HG02938 (cell line): ENCODE data around the gene CMTM8.

ENCODE experiments used
- ATAC-seq: cut with Tn5 transposase; IDR thresholded peaks from one replicate; pipeline ENCODE4 v1.9.1; 2021; ENCODE audit warnings: mild to moderate bottlenecking, moderate library complexity; ENCODE audit not compliant: unreplicated experiment

The CMTM8 gene

DNA sequence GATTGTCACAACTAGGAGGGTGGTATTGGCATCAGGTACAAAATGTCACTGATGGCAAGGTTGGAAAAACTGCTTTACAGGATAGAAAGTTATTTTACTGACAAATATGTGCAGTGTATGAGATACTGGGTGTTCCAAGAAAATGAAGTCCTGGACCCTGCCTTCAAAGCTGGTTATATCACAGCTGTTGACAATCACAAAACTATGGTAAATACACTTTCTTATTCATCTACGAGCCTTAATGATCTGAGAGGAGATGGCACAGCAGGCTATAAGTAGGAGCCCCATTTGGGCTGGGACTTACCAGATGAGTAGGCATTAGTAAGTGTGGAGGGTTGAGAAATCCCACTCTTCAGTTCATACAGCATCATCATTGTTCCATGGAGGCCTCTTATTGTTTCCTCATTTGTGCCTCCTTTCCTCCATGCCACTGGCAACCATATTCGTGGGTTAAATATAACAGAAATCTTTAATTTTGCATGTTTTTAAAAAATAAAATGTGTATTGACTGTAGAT is 66.9 kb downstream of the CMTM8 start:
- no peak for ATAC-seq

DNA sequence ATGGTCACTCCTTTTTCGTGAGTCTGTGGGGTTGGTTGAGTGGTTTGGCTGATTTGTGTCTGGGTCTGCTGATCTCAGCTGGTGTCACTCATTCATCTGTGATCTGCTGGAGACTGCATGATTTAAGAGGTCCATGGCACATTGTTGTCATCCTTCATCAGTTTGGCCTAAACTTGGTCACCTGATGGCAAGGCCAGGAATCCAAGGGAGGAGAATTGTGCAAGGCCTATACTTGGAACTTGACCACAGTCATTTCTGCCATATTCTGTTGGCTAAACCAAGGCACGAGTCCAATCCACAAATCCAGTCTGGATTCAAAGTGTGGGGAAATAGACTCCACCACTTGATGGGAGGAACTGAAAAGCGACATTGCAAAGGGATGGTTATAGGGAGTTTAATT is 67.6 kb downstream of the CMTM8 start:
- no peak for ATAC-seq

DNA sequence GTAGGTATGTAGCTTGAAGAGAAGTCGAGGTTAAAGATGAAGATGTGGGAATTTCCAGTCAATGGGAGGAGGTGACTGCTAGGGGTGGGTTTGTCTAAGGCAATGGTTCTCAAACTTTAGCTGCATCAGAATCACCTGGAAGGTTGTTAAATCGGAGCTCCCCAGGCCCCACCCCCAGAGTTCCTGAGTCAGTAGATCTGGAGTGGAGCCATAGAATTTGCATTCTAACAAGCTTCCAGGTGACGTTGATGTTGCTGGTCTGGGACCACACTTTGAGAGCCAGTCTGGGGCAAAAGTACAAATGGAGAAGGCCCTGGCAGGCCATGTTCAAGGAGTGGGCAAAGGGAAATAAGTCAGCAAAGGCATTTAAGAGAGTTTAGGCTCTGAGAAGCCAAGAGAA is 69.1 kb downstream of the CMTM8 start:
- ATAC-seq, result no peak

DNA sequence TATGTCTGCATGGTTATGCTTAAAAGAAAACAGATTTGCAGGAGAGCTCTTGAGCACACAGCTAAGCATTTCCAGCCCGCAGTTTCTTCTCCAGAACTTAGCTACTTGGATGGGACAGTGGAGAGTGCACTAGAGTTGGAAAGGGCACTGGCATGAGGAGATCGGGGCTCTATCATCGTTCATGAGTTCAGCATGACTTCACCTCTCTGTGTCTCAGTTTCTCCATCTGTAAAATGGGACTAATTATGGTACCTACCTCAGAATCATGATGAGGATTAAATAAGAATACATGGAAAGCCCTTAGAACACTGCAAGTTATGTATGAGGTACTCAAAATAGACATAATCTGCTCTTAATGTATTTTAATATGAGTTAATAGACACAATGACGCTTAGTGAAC is 69.9 kb downstream of the CMTM8 start:
- ATAC-seq, result no peak

DNA sequence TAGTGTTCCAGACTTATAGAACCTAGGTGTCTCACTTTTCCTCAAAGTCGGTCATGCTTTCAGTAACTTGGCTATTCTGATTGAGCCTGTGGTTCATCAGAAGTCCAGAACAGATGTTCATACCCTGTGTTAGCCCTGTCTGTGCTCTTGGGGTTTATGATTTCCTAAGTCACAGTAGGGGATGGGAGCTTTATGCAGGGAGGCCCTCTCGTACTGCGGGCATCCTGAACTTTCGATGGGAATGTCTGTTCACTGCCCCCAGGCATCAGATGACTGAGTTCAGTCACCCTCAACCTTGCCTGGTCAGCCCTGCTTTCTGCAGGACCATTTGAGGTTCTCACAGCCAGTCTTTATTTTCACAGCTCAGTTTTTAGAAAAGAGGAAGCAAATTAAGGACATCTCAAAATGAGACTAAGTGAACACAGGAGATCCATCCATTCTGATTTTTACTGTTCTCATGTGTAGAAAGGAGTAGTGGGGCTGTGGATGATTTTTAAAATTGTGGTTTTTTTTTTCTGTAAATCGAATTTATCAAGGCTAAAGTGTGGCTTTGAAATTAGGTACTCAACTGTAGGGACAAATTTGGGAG is 71.3 kb downstream of the CMTM8 start:
- no peak for ATAC-seq

DNA sequence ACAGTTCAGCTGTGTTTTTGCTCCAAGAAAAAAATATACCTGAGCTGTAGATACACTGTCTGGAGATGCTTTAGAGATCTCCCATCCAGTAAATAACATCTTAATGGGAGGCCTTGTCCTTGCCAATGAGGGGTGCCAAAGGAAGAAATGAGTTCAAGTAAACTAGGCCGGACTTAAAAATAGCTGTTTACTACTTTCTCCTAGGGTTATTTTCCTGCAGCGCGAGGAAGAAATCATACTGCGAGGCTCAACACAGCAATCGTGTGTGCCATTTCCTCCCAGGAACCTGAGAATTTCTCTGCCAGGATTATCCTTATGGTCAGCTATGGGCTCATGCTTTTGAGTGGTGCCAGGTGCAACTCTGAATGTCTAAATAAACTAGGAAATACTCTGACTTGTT is 71.9 kb downstream of the CMTM8 start:
- ATAC-seq, result no peak

DNA sequence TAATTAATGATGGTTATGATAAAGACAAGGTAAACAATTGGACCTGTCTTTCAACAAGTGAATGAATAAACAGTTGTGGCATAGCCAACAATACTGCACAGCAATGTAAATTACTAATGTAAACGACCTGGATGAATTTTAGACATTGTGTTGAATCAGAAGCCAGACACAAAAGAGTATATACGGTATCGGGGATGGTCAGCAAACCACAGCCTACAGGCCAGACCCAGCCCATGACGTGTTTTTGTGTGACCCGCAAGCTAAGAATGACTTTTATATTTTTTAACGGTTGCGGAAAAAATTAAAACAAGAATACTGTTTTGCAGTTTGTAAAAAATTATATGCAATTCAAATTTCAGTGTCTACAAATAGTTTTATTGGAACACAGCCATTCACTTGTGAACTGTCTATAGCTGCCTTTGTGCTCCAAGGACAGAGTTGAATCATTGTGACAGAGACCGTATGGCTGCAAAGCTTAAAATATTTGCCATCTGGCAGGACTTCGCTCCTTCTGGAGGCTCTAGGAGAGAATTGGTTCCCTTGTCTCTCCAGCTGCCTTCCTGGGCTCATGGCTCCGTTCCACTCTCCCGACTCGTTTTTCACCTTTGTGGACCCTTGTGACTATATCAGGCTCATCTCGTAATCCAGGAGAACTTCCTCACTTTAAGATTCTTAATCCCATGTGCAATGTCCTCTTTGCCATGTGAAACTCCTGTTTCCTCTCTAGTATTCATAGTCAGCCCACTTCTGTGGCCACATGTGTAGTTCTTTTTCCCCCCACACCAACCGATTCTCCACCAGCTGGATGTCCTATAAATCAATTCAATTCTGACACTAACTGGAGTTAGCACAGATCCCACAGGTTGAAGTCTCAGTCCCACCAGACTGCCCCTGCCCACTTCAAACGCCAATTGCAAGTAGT is 72.7 kb downstream of the CMTM8 start:
- ATAC-seq, result no peak

DNA sequence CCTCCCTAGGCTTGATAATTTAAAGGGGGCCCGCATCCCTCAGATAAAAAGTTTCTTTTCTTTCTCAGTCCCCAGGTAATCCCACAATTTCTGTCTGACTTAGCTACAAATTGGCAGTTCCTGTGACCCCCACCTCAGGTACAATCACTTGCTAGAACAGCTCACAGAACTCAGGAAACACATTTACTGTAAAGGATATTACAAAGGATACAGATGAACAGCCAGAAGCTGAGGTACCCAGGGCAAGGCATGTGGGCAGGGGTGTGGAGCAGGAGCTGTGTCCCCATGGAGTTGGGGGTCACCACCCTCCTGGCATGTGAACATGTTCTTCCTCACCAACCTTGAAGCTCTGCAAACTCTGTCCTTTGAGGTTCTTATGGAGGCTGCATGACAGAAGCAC is 73.8 kb downstream of the CMTM8 start:
- no peak for ATAC-seq

DNA sequence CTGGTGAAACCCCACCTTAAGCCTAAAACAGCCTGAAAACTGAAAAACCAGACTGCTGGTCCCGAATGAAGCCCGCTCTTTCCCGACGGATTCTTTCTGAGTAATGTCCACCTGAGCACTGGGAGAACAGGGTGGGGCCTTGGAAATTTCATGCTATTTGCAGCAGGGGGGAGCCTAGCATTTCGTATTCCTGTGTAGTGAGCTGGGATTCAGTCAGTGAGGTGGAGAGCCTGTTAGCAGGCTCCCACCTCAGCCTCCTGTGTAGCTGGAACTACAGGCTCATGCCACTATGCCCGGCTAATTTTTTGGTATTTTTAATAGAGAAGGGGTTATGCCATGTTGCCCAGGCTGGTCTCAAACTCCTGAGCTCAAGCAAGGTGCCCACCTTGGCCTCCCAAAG is 74.7 kb downstream of the CMTM8 start:
- ATAC-seq, result no peak

DNA sequence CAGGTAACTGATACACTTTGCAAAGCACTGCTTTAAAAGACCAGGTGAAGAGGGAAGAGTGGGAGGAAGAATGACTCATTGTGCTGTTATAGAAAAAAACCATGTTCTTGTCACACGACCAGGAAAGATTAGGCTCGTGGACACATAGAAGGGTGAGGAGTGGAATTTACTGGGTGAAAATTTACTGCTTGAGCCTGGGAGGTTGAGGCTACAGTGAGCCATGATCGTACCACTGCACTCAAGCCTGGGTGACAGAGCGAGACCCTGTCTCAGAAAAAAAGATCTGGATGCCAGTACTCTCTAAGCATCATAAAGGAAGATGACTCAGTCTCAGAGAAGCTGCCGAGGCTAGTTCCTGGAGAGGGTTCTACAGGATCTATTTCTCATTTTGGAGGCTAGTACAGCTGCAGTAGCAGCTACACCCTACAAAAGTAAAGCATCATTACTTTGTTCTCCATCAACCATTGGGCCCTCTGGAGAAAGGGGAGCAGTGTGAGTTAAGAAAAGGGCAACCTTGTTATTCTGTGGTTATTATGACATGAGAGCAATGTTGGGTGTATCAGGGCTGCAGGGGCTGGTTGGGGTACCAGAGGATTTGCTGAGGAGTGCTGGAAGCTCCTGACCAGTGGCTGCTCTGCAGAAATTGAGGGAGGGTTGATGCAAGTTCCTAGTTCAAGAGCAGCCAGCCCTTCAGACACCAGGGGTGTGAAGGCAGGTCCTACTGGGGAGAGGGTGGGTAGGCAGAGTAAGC is 75.4 kb downstream of the CMTM8 start:
- ATAC-seq, result no peak

DNA sequence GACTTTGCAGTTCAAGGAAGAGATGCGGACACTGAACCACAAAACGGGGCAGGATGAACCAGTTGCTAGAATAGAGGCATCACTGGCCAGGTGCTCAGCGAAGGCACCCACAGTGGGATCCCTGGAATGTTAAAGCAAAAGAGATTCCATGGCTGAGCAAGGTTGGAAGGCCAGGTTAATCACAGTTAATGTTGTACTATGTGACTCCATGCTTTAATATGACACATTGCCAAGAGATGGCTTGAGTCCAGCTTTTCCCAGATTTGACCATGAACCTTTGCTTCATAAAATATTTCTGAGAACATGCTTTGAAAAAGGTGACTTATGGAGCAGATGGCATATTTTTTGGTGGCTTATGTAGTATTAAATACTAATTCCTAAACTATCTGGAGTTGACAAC is 77.0 kb downstream of the CMTM8 start:
- no peak for ATAC-seq

DNA sequence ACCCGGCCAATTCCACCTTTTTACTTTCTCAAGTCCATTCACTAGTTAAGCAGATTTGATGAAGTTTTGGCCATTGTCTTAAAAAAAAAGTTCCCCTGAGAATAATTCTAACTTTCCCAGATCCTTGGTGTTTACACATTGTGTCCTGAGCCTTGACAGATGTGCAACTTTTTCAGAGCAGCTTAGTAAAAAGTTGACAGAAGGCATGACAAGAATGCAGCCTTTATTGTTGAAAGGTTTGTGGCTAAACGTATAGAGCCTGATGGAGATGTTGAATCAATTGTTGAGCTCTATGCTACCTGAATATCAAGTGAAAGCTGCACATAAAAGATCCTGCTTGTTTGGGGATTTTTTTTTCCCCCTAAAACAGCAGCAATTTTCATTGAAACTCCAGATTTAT is 77.8 kb downstream of the CMTM8 start:
- no peak for ATAC-seq

DNA sequence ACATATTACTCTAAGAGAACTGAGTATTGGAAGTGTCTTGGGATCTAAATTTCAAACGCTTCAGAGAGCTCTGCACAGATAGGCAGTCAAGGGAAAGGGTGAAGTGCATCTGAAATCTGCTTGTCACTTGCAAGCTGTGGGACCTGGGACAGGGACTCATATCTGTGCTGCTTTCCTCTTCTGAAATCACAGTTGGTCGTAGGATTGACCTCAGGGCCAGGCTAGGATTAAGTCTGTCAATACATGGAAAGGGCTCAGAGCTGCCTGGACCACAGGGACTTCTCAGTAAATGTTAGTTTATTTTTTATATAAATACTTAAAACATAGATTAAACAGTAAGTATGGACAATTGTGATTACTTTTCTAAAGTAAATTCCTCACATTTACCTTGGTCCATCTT is 78.5 kb downstream of the CMTM8 start:
- no peak for ATAC-seq

DNA sequence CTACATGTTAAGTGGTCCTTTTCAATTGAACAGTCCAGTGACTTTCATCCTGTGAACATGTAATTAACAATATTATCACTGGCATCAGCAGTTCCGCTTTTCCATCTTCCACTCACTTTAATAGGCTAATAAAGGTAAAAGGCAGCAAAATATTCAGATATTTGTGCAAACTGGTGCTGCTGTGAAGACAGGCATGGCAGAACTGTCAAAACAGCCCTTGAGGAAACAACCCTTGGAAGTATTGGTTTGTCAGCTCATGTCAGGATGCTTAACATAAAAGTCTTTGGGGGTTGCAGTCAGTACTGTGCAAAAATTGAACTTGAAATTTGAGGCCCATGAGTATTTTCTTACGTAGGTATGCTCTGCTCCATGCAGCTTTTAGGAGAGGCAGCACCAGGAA is 81.1 kb downstream of the CMTM8 start:
- ATAC-seq, result no peak

DNA sequence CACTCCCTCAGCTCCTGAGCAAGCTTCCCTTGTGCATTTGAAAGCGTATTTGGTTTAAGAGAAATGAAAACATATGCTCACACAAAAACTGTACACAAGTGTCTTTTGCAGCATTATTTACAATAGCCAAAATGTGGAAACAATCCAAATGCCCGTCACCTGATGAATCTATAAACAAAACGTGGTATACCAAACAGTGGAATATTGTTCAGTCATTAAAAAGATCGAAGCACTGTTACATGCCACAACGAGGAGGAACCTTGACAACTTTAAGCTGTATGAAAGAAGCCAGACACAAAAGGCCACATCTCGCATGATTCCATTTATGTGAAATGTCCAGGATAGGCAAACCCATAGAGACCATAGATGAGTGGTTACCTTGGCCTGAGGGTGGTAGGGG is 81.6 kb downstream of the CMTM8 start:
- ATAC-seq, result no peak

DNA sequence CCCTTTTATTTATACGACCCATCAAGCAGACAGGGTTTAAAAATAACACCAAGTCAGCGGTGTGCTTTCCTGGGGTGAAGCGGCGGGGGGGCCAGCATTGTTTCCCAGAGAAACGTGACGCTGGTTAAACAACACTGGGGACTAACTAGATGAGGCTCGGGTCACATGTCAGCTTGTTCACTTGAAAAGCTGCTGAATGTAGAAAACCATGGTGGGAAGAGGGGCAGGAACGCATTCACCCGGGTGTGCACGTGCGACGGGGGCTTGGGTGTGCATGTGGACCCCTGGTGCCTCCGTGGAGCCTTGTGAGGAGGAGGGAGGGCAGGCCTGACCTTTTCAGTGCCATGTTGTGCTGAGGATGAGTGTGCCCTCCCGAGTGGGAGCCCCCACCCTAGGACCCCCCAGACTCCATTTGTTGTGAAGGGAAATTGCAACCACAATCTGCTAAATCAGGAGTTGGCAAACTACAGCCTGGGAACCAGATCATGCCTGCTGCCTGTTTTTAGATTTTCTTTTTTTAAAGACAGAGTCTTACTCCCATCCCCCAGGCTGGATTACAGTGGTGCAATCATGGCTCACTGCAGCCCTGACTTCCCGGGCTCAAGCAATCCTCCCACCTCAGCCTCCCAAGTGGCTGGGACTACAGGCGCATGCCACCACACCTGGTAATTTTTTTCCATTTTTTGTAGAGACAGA is 82.8 kb downstream of the CMTM8 start:
- no peak for ATAC-seq

DNA sequence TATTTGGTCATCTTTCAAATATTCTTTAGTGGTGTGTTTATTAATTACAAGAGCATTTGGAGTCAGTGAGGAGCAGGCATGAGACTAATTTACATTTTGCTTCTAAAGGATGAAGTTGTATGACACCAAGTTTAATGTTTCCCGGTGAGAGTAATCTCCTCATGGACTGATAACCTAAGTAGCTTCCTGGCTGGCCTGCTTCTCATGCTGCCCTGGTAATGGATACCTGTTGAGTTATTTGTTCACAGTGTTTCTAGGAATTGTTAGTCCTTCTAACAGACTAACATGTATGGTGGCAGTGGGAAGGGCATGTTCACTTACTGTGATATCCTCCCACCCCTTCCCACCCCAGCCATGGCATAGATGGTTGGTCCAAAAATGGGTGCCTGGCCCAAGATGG is 83.8 kb downstream of the CMTM8 start:
- ATAC-seq, result no peak

DNA sequence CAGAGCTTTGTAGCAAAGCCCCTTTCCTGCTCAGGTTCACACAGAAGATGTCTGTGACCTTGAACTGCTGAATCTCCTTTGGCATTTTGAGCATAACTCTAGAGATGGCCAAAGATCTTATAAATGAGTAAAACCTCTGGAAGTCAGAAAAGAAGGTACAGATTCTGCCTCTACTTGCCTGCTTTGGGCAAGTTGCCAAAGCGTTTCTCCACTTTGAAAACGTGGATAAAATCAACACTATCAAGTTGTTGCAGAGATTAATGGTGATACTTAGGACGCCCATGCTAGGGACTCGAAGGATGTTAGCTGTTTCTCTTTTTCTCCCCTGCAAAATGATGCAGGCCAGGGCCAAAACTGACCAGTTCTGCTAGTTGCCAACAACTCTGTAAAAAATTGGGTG is 85.1 kb downstream of the CMTM8 start:
- ATAC-seq, result no peak

DNA sequence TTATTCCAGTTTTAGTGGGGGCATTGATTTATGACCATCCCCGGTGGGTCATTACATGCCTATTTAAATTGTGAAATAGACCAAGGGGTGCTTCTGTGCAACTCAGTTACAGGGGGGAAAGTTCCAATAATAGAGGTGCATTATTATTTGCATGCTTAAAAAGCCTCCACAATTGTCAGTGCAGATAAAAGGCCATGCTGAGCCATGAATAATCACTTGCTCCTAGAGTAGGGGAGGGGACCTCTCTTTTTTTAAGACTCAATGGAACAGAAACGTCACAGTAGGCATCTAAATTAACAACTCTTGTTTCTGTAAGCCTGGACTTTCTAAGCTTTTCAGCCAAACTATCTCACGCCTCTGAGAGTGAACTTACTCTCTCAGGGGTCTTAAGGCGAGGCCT is 86.7 kb downstream of the CMTM8 start:
- ATAC-seq, result no peak

DNA sequence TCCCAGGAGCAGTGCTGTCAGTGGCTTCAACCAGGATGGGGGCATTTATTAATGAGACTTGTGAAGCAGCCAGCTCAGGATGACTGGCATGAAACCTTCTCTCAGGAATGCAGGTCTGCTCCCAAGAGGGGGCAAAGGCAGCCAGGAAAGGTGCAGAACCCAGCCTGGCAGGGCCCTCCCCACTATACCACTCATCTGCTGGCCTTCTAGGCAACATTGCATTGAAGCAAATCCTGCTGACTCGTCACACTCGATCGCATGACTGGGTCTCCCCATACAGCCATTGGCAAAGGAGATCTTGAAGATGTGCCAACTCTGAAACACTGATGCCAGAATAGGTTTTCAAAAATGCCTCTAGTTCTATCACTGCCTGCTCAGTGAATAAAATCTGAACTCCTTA is 87.4 kb downstream of the CMTM8 start:
- ATAC-seq, result no peak

DNA sequence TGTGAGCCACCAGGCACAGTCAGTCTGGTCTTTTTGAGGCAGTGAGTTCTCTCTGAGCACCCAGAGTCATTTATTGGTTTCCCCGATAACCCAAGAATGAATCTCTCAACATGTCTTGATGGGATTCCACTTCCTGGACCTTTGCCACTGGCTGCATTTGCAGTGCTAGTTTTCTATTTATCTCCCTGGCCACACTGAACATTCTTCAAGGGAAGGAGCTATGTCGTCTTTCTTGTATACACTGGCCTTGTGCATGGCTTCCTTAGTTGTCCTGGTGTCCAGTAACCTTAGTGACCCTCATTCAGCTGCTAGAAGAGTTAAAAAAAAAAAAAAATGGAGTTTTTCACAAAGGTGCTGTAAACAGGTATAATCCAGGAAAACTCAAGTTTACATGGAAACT is 88.3 kb downstream of the CMTM8 start:
- no peak for ATAC-seq
